HUDEP-2 (cell line): ENCODE measurements around the gene ARHGAP6.
A peak's percentile ranks its signal among the peaks of the same experiment; 100 is the strongest.

Experiments used
- DNase-seq, 76 experiments: peaks; one replicate each; lab custom pipeline; 2025; ENCODE audit not compliant: unreplicated experiment in 76 of 76; lab: John Stamatoyannopoulos, UW

Gene ARHGAP6

DNA sequence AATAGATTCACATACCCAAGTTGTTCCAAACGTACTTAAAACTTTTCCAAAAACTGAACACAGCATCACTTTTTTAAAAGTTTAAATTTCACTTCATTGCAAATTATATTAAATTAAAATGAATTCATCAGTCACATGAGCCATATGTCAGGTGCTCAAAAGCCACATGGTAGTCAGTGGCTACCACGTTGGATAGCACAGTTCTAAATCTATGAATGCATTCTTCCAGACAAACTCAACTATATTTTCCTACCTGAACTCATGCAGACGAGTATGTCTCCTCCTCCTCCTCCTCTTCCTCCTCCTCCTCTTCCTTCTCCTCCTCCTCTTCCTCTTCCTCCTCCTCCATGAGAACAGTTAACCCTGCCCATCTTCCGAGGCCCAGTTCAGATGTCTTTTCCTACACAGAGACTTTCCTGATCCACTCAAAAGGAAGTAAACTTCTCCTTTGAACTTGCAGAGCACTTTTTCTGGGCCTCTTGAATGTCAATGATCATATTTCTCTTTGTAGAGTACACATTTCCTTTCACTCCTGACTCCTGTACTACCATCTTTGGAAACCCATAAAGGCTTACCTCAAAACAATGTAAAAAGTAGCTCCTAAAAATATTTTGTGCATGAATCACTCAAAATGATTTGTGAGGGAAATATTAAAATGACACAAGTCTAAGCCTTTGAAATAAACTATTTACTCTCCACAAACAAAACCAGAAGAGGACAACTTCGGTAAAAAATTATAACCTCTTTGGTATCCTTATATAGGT lies 199.9 kb downstream of the ARHGAP6 start:
- DNase-seq: no peak

DNA sequence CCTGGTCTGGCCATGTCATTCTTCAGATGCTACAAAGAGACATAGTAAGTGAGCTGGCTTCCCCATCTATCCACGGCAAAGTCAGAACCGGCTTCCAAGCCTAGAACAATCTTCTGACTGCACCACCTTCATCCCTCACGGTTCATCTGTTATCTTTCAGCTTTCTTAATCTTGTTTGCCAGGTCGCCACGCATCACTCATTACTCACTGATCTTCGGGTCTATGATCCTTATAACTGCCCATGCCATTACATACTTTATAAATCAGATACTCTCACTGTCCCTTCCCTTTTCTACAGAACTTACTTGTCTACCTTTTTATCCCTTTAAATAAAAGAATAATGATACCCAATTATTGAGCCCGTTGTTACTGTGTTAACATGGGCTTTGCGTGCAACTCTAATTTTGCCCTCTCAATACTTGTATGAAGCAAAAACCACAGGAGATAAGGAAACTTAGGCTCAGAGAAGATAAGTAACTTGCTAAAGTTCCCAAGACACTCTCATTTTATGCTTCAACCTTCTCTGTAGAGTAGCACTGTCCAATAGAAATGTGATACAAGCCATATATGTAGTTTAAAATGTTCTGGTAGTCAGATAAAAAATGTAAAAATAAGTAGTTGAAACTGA lies 200.8 kb downstream of the ARHGAP6 start:
- DNase-seq: peak in 50 of 76 experiments; percentile 0 to 63 (median 9)

DNA sequence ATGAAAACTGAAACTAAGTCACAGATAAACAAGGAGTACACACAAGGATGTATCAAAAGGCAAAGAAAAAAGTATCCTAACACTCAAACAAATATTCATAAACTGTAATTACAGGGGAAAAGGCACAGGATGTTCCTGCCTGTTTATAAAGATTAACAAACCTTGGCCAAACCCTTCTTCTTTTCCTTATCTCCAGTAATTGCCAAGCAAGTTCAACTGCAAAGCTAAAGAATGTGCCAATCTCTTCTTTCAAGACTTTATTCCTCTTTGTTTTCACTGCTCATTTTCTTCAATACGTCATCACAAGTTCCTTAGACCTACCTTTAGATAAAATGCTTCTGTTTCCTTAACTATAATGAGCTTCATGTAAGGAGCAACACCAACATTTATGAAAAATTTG lies 201.3 kb downstream of the ARHGAP6 start:
- peak in 3 of 76 experiments; percentile 0 to 37 (median 7) for DNase-seq

DNA sequence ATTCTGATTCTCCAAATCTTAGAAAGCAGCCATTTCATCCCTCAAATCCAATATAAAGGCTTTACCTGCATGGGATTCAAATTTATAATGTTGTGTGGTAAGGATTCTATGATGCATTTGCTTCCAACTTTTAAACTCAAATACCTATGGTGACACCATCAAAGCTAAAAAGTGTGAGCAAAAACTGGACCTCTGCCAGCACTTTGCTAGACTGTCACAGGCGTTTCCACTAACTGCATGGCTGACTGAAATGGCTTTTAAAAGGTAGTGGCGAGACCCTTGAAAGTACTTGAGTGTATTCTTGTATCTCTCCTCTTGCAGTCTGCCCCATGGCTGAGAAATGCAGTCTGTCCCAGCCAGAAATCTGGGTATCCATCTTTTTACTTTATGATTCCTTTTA lies 203.1 kb downstream of the ARHGAP6 start:
- DNase-seq: peak in 2 of 76 experiments; percentile 5 to 9

DNA sequence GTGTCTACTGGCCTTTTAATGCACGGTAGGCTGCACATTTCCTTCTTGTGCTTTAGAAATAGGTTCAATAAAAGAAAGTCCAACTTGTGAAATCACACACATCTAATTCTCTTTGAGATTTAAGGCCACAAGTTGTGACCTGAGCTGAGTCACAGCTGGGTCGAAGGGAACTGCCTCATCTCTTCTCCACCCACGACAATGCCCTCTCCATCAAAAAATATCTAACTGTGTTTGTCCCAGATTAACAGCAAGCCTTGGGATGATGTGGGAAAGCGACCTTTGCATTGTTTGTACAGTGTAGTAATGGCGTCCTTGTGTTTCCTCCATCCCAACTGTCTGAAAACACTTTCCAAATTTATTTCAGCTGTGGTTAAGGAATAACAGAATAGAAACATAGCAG lies 203.6 kb downstream of the ARHGAP6 start:
- no peak for DNase-seq

DNA sequence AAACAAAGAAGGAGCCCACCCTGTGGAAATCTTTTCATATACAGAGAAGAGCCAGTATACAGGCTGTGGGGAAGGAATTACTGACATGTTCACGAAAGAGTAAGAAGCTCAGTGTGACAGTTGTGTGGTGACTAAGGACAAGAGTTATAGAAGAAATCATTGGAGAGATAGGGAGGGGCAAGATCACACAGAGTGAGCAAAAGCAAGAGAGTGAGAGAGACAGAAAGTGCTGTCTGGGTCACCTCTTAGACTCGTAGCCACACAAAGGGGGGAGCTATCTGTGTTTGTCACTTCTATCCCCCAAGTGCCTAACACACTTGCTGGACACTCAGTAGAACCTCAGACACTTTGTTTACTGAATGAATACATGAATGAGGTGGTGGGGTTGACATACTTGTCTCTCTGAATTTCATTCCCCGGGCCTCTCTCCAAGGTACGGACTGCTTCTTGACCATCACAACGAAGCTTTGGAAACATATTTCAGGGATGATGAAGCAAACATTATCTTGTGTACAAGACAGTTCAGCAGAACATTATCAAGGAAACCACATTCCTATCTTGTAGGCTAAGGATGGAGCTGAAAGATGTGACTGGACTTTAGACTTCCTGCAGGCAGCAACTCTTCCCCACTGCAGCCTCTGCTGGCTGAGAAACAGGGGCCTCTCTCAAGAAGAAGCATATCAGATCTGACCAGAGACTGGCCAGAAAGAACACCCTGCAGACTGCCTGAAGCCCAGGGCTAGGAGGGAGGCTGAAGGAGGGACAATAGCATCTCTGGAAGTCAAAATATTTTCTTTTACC lies 204.3 kb downstream of the ARHGAP6 start:
- peak in 42 of 76 experiments; percentile 0 to 48 (median 8) for DNase-seq

DNA sequence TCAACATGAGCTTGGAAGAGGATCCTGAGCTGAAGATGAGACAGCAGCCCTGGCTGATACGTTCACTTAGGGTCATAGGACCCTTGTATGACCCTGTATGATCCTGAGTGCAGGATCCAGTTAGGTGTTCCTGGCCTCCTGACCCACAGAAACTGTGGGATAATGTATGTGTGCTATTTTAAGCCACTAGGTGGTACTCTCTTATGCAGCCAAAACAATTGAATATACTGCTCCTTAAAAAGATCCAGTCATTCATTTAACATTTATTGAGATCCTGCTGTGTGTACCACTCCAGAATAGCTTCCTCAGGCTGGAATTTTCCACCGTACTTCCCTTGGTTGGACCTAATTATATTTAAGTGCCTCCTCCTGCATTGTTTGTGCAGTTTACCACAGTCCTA lies 205.4 kb downstream of the ARHGAP6 start:
- peak in 2 of 76 experiments; percentile 0 for DNase-seq

DNA sequence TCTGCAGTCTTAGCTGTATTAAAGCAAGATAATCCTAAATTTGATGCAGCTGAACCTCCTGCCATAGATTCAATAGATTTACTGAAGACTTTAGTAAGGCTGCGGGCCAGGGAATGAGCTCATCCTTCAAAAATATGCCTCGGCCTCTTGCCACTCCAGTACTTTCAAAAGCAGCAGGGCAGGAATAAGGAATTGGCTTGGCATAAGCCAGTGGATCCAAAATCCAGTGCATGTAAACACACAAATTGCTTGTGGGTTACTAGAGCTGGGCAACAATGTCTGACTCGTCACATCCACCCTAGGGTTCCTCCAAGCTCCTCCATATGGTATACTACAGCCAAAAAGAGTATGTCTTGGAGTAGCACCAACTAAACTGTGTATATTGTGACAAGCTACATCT lies 207.6 kb downstream of the ARHGAP6 start:
- DNase-seq: no peak

DNA sequence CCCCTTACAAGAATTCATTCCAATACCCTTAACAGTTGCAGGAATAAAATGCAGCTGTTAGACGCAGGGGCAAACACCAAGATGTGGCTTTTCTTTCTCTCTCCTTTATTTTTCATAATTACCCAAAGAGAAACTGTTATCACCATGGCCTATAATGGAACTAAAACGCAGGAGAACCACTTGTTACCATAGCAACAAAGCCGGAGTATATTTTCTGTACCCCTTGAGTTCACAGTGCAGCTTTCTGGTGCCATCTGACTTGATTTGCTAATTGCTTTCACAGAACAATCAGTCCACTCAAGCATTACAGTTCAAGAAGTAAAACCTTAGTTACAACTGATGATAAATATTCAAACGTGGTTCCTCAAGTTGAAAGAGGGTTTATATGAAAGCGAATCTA lies 214.6 kb downstream of the ARHGAP6 start:
- no peak for DNase-seq

DNA sequence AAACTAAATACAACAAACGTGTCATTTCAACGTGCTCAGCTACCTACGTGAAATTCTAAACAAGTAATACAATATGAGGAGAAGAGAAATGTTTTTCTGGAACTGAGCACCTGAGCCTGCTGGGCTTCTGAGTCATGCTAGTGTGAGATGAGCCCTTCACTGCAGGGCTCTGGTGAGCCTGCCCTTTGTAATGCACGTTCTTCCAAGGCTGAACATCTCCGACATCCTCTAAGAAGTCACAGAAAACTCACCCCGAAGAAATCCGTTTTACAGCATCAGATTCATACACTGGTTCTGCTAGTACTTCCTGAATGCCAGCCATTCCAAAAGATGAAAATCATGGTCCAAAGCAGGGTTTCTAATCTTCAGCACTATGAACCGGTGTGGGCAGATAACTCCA lies 215.4 kb downstream of the ARHGAP6 start:
- DNase-seq: no peak

DNA sequence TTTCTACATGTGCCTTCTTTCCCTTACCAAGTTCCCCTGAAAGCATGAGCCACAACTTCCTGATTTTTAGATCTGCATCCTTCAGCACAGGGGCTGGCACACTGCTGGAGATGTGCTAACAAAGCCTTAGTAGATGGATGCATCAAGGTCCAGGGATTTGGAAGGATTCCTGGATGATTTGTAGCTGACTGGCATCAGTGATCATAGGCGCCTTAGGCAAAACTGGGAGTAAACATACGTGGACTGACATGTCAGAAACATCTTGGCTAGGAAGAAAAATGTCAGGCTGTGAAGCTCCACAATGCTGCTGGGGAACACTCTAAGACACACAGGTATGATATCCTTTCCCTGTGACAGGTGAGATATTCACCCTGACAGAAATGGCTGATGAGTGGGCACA lies 216.1 kb downstream of the ARHGAP6 start:
- DNase-seq: no peak

DNA sequence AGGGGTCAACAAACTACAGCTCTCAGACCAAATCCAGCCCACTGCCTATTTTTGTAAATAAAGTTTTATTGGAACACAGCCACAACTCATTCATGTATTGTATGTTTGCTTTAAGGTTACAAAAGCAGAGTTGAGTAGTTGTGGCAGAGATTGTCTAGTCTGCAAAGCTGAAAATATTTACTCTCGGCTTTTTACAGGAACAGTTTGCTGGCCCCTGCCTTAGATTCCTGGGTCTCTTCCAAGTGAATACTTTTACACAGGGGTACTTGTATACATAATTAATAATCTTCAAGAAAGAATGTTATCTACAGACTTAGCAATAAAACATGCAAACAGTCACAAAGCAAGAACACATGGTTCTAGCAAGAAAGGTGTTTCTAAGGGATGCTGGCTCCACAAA lies 218.3 kb downstream of the ARHGAP6 start:
- no peak for DNase-seq

DNA sequence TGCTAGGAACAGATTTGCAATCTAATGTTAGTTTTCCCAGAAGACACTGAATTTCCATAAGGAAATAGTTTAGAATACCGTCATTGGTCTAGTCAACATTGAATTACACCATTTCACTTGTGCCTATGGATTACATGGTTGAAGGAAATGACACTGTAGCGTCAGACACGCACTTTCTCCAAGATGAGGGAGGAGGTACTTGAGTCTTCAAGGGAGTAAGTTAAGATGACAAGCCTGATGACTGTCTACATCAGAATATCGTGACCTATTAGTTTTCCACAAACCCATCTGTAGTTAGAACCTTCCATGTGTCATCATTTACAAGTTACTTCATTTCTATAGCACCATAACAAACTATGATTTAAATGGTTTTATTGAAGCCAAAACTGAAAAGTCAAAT lies 218.8 kb downstream of the ARHGAP6 start:
- no peak for DNase-seq

DNA sequence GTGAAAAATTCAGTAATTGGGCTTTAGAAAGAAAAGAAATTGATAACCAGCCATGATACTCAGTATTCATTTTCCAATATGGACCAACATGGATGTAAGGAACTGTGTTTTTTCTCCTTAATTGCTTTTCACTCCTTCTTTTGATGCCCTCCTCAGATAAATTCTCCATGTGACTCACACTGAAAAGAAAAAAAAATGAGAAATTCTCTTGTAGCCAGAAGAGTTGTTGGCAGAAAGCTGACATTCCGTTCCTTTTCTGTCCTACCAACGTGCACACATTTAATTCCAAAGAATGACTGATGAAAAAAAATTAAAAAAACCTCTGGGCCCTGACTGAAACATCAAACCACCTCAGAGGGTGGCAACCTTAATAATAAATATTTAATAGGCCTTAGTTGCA lies 219.4 kb downstream of the ARHGAP6 start:
- no peak for DNase-seq

DNA sequence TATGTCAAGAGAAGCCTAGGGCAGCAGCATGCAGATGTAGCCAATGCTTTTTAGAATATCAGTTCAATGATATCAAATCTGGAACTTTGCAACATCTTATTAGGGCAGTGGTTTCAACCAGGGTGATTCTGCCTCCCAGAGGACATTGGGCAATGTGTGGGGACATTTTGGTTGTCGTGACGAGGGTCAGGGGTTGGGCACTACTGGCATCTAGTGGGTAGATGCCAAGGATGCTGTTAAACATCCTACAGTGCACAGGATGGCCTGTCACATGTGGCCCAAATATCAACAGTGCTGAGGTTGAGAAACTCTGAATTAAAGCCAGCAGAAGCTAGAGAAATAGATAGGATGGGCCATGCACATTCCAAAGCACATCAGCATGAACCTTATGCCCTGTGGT lies 220.2 kb downstream of the ARHGAP6 start:
- peak in 2 of 76 experiments; percentile 1 for DNase-seq

DNA sequence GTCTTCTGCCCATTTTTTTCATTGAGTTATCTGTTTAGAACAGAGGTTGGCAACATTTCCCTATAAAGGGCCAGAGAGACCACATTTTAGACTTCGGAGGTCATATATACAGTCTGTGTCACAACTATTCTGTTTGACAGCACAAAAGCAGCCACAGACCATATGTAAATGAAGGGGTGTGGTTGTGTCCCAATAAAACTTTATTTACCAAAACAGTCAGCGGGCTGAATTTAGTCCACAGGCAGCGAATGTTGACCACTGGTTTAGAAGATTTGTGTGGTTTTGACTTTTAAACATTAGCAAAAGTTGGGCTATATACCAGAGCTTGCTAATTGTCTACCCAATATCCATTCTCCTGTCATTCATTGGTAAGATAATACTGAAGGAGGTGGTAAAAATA lies 221.7 kb downstream of the ARHGAP6 start:
- no peak for DNase-seq

DNA sequence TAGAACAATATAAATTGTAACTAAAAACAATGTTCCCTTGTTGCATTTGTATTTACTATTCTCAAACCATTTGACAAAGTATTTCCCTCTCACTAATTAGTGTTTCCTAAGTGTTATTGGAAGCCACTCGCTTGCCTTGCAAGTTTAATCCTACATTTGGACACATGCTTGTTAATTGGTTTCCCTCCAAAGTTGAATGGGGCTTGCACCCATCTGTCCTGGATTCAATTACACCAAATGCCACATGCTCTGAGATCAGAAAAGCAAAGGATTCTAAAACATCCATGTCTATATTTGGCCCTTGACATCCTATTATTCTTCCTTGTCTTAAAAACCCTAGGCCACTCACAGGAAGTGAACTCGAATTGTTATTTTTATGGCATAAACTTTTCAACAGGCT lies 225.9 kb downstream of the ARHGAP6 start:
- DNase-seq: no peak

DNA sequence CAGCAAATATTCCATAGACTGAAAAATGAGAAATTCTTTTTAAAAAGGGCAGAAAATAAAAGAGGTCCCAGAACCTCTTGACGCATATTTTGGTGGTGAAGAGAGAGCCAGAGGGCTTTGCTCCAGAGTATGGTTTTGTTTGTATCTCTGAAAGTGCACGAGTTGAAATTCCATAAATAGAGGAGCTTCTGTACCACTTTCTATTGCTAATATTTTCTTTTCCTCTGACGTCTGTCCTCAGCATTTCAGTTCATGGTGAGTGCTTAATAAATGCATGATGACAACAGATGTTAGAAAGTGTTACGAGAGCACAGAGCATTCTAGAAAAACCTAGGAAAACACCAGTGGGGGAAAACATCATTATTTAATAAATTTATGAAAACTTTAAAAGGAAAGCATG lies 227.0 kb downstream of the ARHGAP6 start:
- DNase-seq: no peak

DNA sequence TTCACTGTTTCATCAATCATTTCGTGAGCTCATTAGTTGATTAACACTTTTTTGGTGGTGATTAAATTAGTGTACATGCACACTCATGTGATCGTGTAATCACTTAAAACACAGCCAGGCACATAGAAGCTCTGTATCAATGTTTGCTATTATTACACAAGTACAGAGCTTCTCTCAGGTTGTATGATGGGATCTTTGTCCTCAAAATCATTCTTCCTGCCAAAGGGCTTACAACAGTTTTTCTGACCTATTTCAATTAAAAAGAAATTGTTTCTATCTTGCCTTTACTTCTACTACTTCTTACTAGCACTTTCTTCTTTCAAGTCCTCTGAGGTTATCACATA lies 227.4 kb downstream of the ARHGAP6 start:
- no peak for DNase-seq

DNA sequence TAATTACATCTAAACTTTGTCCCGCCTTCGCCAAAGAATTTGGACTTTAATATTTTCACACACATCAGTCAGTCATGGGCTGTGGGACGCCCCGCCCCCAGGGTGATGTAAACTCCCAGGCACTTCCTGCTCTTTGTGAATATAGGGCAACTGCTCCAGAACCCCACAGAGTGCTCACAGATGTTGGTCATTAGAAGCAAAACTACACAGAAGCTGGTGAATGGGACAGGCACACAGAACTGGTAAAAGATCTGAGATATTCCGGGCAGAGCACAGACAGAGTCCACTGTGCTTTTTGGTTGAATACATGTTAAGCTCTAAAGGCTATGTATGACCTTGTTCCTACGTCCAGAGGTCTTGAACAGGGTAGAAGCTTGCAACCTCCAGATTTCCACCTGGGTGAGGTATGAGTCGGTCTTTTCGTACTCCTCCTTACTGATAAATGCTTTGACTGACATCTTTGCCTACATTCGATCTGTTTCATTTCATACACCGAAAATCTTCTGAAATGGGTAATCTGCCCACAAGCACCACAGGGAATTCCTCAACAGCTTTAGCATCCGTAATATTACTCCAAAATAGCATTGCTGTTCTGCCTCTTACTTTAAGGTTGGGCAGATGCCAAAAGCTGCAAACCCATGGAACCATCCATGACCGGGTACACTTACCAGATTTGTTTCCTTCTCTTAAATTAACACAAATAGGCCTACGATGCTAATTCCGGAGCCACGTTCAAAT lies 227.9 kb downstream of the ARHGAP6 start:
- no peak for DNase-seq

DNA sequence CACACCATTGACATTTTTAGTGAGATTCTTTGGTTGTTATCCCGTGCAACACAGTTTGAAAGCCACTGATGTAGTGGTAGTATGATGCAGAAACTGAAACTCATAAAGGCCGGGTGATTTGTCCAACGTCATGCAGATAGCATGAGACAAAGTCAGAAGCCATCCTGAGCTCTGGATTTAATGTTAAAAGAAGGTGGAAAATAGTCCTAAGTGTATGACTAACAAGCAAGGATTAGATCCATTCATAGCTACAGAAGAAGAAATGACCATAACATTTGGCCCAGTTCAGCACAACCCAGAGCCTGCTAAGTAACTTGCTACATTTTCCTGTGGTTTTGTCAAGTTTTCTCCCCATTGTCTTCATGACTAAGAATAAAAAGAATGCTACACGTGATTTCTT lies 230.2 kb downstream of the ARHGAP6 start:
- no peak for DNase-seq
